WTC11 (cell line): Measurements from ENCODE around the gene MARF1. TPM values are rescaled to one million over a fixed set of nuclear protein-coding genes. Genes with fewer than 3 reads are reported as not detected.

Experiments
- ATAC-seq: fragments of 200-7000 bp; cut with Tn5 transposase; 2 replicates; pipeline ENCODE4 v1.10.0; 2021; ENCODE audit warnings: mild to moderate bottlenecking, moderate library complexity
- CTCF ChIA-PET: fragments of 300-600 bp; sonication (Branson Sonifier 250); formaldehyde crosslinking; loops from one replicate; lab custom pipeline; 2021; ENCODE audit warnings: antibody characterized with exemption; lab: Charles Lee
- POLR2A ChIA-PET: fragments of 350-600 bp; sonication (Branson Sonifier 250); formaldehyde crosslinking; loops from one replicate; lab custom pipeline; 2021; ENCODE audit warnings: antibody characterized with exemption; lab: Charles Lee
- DNase-seq: peaks from one replicate; pipeline ENCODE4 v3.0.0; 2021; ENCODE audit warnings: low spot score
- H3K27ac Mint-ChIP-seq: 2 replicates; pipeline ENCODE4 v1.8.0; 2021; ENCODE audit warnings: mixed read lengths
- H3K27me3 Mint-ChIP-seq: 2 replicates; pipeline ENCODE4 v1.8.0; 2021; ENCODE audit warnings: low read depth, mild to moderate bottlenecking, moderate library complexity, mixed read lengths
- H3K36me3 Mint-ChIP-seq: 2 replicates; pipeline ENCODE4 v1.8.0; 2021; ENCODE audit warnings: mixed read lengths
- H3K4me1 Mint-ChIP-seq: 2 replicates; pipeline ENCODE4 v1.8.0; 2022; ENCODE audit warnings: mixed read lengths
- H3K4me3 Mint-ChIP-seq: 2 replicates; pipeline ENCODE4 v1.8.0; 2021; ENCODE audit warnings: mild to moderate bottlenecking, moderate library complexity, mixed read lengths
- H3K9me3 Mint-ChIP-seq: 2 replicates; pipeline ENCODE4 v1.8.0; 2021; ENCODE audit warnings: mixed read lengths
- AFF4 ChIP-seq: sonication (generic); formaldehyde crosslinking; IDR thresholded peaks from 2 replicates; pipeline ENCODE4 v1.8.1; 2023; ENCODE audit warnings: mild to moderate bottlenecking, missing genetic modification reagents, borderline replicate concordance
- AR ChIP-seq: fragments of 250-450 bp; sonication (Bioruptor Pico); IDR thresholded peaks from 2 replicates; pipeline ENCODE4 v1.9.0; 2021; ENCODE audit warnings: mild to moderate bottlenecking
- ATF6 ChIP-seq: sonication (generic); formaldehyde crosslinking; IDR thresholded peaks from 2 replicates; pipeline ENCODE4 v1.8.1; 2023; ENCODE audit warnings: mild to moderate bottlenecking, missing genetic modification reagents
- CBFB ChIP-seq: sonication (generic); formaldehyde crosslinking; IDR thresholded peaks from 2 replicates; pipeline ENCODE4 v1.8.1; 2022; ENCODE audit warnings: mild to moderate bottlenecking, low read depth, missing genetic modification reagents
- E2F5 ChIP-seq: sonication (generic); formaldehyde crosslinking; IDR thresholded peaks from 2 replicates; pipeline ENCODE4 v1.8.1; 2022; ENCODE audit warnings: mild to moderate bottlenecking, moderate library complexity, missing genetic modification reagents
- ELF4 ChIP-seq: sonication (generic); formaldehyde crosslinking; IDR thresholded peaks from 2 replicates; pipeline ENCODE4 v1.8.1; 2022; ENCODE audit warnings: low read depth, mild to moderate bottlenecking, moderate library complexity, missing genetic modification reagents
- GTF2I ChIP-seq: fragments of 250-450 bp; sonication (Bioruptor Pico); conservative IDR thresholded peaks from 2 replicates; pipeline ENCODE4 v1.4.0; 2021; ENCODE audit warnings: mild to moderate bottlenecking
- NFYB ChIP-seq: sonication (generic); formaldehyde crosslinking; conservative IDR thresholded peaks from 2 replicates; pipeline ENCODE4 v1.8.0; 2022; ENCODE audit warnings: low read depth, missing genetic modification reagents
- NR3C1 ChIP-seq: sonication (generic); formaldehyde crosslinking; conservative IDR thresholded peaks from 2 replicates; pipeline ENCODE4 v1.8.1; 2023; ENCODE audit warnings: low read depth, mild to moderate bottlenecking, missing genetic modification reagents
- PRRX2 ChIP-seq: fragments of 250-450 bp; sonication (Bioruptor Pico); IDR thresholded peaks from 2 replicates; pipeline ENCODE4 v1.8.0; 2021; ENCODE audit warnings: mild to moderate bottlenecking
- RELA ChIP-seq: sonication (generic); formaldehyde crosslinking; IDR thresholded peaks from 2 replicates; pipeline ENCODE4 v1.8.1; 2022; ENCODE audit warnings: missing genetic modification reagents, mild to moderate bottlenecking, borderline replicate concordance
- ZNF138 ChIP-seq: sonication (generic); formaldehyde crosslinking; conservative IDR thresholded peaks from 2 replicates; pipeline ENCODE4 v1.8.1; 2022; ENCODE audit warnings: mild to moderate bottlenecking, moderate library complexity, missing genetic modification reagents
- ZNF263 ChIP-seq: sonication (generic); formaldehyde crosslinking; IDR thresholded peaks from 2 replicates; pipeline ENCODE4 v1.8.1; 2022; ENCODE audit warnings: low read depth, mild to moderate bottlenecking, moderate library complexity, missing genetic modification reagents
- total RNA-seq: library from RNA; stranded (reverse); gene quantifications from 3 replicates; pipeline ENCODE4 v1.2.3, GENCODE V29; 2021
- TF ChIP-seq, protein P1 (sequence below): sonication (generic); formaldehyde crosslinking; IDR thresholded peaks from 2 replicates; pipeline ENCODE4 v1.8.0; 2022; ENCODE audit warnings: missing genetic modification reagents

Gene MARF1
- total RNA-seq, 1 experiment from 2014 or later, result 31.9 TPM

DNA sequence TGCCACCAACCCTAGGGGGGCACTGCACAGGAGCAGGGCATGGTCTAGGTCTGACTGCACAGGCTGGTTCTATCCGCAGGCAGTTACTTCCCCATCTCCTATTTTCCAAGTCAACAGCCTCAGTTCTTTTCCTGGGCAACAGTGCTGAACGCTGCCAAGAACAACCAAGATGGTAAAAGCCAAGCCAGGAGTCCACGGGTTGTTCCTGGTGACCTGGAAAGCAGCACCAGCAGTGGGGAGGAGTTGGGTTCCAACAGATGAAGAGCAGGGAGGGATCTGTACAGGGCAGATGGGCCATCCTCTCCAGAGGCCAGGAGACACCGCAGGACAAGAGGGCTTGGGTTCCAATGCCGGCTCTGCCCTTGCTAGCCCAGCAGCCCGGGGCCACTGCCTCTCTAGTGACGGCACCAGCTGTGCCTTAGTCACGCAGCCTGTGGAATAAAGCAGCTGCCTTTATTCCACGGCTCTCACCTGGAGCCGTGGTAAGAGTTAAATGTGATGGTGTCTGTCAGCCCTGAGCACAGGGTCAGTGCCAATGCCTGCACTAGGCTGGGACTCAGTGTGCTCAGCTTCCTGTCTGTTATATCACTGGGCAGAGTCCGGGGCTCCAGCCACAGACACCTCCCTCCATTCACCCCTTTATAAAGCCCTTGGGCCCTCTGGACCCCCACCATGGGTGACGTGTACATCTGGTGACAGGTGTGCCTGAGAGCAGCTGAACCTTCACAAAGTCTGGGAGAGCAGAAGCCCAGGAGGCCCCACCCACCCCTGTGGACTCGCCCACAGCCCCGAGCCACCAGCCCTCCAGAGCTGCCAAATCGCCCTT, 44.9 kb downstream of the MARF1 start (continued):
- TF ChIP-seq, protein P1, sequence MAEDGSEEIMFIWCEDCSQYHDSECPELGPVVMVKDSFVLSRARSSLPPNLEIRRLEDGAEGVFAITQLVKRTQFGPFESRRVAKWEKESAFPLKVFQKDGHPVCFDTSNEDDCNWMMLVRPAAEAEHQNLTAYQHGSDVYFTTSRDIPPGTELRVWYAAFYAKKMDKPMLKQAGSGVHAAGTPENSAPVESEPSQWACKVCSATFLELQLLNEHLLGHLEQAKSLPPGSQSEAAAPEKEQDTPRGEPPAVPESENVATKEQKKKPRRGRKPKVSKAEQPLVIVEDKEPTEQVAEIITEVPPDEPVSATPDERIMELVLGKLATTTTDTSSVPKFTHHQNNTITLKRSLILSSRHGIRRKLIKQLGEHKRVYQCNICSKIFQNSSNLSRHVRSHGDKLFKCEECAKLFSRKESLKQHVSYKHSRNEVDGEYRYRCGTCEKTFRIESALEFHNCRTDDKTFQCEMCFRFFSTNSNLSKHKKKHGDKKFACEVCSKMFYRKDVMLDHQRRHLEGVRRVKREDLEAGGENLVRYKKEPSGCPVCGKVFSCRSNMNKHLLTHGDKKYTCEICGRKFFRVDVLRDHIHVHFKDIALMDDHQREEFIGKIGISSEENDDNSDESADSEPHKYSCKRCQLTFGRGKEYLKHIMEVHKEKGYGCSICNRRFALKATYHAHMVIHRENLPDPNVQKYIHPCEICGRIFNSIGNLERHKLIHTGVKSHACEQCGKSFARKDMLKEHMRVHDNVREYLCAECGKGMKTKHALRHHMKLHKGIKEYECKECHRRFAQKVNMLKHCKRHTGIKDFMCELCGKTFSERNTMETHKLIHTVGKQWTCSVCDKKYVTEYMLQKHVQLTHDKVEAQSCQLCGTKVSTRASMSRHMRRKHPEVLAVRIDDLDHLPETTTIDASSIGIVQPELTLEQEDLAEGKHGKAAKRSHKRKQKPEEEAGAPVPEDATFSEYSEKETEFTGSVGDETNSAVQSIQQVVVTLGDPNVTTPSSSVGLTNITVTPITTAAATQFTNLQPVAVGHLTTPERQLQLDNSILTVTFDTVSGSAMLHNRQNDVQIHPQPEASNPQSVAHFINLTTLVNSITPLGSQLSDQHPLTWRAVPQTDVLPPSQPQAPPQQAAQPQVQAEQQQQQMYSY (CRISPR knock-in tag), result no peak
- TF ChIP-seq NFYB (CRISPR knock-in tag) (no peak), CBFB (CRISPR knock-in tag) (no peak), ZNF138 (CRISPR knock-in tag) (no peak), RELA (no peak), GTF2I (CRISPR knock-in tag) (no peak), AFF4 (no peak), ELF4 (CRISPR knock-in tag) (no peak), PRRX2 (CRISPR knock-in tag) (no peak)

DNA sequence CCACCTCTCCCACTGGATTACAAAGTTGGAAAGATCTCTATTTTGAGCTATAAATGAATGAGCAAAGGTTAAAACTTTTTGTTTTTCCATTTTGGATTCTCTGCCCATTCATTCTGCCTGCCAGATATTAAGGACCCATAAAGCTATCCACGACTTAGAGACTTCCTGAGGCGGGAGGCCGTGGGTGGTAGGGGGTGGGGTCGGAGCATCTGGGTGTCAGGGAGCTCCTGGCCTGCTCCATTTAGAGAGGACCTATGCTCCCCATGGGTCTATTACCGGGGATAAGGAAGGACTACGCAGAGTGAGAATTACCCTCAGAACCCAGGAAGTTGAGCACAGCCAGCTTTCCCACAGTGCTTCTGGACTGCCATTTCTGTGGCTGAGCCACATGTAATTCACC, 45.8 kb downstream of the MARF1 start:
- no peaks in the 10 kb centered on the region for H3K9me3 Mint-ChIP-seq
- H3K4me3 Mint-ChIP-seq, result no peak overlapping the region
- POLR2A ChIA-PET, result no interaction called here
- DNase-seq (no peak), ATAC-seq (no peak)
- peaks cover 8% of the 10 kb centered on the region for H3K4me1 Mint-ChIP-seq
- no peak overlapping the region for H3K27ac Mint-ChIP-seq
- H3K36me3 Mint-ChIP-seq, result peaks cover 56% of the 10 kb centered on the region
- H3K27me3 Mint-ChIP-seq, result no peaks in the 10 kb centered on the region
- TF ChIP-seq ATF6, result no peak
- no peak for TF ChIP-seq NR3C1 (CRISPR knock-in tag)
- no peak for TF ChIP-seq E2F5
- no peak for TF ChIP-seq AR
- no peak for TF ChIP-seq AFF4
- TF ChIP-seq ZNF263 (CRISPR knock-in tag), result no peak
- TF ChIP-seq, all 79 proteins: peak for 0
- CTCF ChIA-PET, result interaction anchor here (0.5 kb wide), 1 partner anchor 55 kb away, joined by 3 read pairs; no protein-coding TSS in a partner anchor
